Endothelial cell of hepatic sinusoid (primary cell): ENCODE measurements around the gene EFNB1.

Experiments
- in situ Hi-C: cut with HindIII; loops from 2 replicates; pipeline ENCODE4 v1.10.0; 2017; ENCODE audit warnings: low sequenced_read_pairs

EFNB1 gene

GRCh38 chrX:68842781-68843581 lies 14.2 kb downstream of the EFNB1 start:
- in situ Hi-C loops = no loop called here

GRCh38 chrX:68843992-68844391 lies 15.2 kb downstream of the EFNB1 start:
- in situ Hi-C loops = no loop called here

GRCh38 chrX:68844581-68844980 lies 15.8 kb downstream of the EFNB1 start:
- in situ Hi-C loops = no loop called here

GRCh38 chrX:68846536-68846935 lies 17.7 kb downstream of the EFNB1 start:
- in situ Hi-C loops = no loop called here

GRCh38 chrX:68847172-68847571 lies 18.4 kb downstream of the EFNB1 start:
- in situ Hi-C loops = no loop called here

- in situ Hi-C loops = no loop called here
Measured at GRCh38 chrX:68848189-68848940, 19.5 kb downstream of the EFNB1 start.

GRCh38 chrX:68851082-68851481 lies 22.3 kb downstream of the EFNB1 start:
- in situ Hi-C loops = no loop called here

GRCh38 chrX:68852046-68852445 lies 23.2 kb downstream of the EFNB1 start:
- in situ Hi-C loops = no loop called here

GRCh38 chrX:68853665-68854251 lies 24.9 kb downstream of the EFNB1 start:
- in situ Hi-C loops = no loop called here

GRCh38 chrX:68865300-68865699 lies 36.5 kb downstream of the EFNB1 start:
- in situ Hi-C loops = no loop called here

GRCh38 chrX:68865926-68866325 lies 37.1 kb downstream of the EFNB1 start:
- in situ Hi-C loops = no loop called here

- in situ Hi-C loops = no loop called here
Measured at GRCh38 chrX:68867458-68868112, 38.8 kb downstream of the EFNB1 start.

GRCh38 chrX:68868316-68868715 lies 39.5 kb downstream of the EFNB1 start:
- in situ Hi-C loops = no loop called here

- in situ Hi-C loops = no loop called here
Measured at GRCh38 chrX:68868902-68869800, 40.3 kb downstream of the EFNB1 start.

GRCh38 chrX:68870357-68870756 lies 41.5 kb downstream of the EFNB1 start:
- in situ Hi-C loops = no loop called here

- in situ Hi-C loops = no loop called here
Measured at GRCh38 chrX:68872171-68872570, 43.4 kb downstream of the EFNB1 start.

GRCh38 chrX:68874076-68874475 lies 45.3 kb downstream of the EFNB1 start:
- in situ Hi-C loops = no loop called here

- in situ Hi-C loops = no loop called here
Measured at GRCh38 chrX:68876731-68877130, 47.9 kb downstream of the EFNB1 start.

- in situ Hi-C loops = no loop called here
Measured at GRCh38 chrX:68877606-68878005, 48.8 kb downstream of the EFNB1 start.

GRCh38 chrX:68878977-68879645 lies 50.3 kb downstream of the EFNB1 start:
- in situ Hi-C loops = no loop called here
